CMK (cell line): ENCODE results near the gene SRPK1.

Experiments
- DNase-seq: peaks from one replicate; pipeline ENCODE4 v3.0.0-alpha.2; 2010; ENCODE audit warnings: low read depth

Gene SRPK1

DNA sequence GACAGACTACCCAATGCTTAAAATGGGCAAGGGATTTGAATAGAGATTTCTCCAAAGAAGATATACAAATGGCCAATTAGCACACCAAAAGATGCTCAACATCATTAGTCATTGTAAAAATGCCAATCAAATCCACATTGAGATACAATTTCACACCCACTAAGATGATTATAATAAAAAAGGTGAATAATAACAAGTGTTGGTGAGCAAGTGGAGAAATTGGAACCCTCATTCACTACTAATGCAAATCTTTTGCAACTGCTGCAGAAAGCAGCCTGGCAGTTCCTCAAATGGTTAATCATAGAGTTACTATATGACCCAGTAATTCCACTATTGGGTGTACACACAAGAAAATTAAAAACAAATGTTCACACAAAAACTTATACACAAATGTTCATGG is 103.4 kb downstream of the SRPK1 start:
- DNase-seq: no peak

DNA sequence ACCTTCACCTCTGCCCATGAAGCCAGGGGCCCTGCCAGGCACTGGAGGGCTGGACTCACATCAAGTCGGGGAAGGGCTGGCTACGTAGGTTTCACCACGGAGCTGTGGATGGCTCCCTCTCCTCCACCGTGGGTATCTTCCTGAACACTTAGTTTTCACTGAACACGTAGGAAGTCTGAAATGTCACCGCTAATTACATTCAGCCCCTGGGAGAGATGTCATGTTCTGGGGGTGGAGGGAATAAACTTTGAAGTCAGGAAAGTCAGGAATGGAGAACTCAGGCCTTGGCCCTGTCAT is 109.3 kb downstream of the SRPK1 start:
- DNase-seq: no peak

DNA sequence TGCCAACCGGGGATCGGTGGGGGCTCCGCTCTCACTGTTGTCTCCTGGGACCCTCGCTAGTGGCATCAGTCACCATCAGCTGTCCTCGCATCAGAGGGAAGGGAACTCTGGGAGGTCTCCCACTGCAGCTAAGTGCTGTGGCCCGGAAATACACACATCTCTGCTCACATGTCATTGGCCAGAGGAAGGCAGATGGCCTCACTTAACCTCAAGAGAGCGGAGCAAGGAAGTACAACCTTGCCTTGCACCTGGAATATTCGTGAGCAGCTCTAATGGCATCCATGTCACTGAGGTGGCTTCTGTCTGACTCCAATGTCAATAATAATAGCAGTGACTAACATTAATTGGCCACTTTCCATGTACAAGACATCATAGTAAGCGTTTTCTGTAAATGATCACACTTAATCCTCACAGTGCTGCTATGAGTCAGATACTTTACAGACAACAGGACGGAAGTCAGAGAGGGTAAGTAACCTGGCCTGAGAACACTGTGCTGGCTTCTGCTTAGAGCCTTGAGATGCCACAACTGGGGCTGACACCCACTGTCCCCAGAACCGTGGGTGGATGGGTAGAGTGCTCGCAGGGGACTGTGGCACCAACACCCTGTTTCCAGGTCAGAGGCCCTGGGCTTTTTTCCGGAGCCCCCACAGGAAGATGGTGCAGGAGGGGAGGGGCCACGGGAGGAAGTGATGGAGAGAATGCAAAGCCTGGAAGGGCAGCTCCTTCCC is 109.8 kb downstream of the SRPK1 start:
- DNase-seq: no peak

DNA sequence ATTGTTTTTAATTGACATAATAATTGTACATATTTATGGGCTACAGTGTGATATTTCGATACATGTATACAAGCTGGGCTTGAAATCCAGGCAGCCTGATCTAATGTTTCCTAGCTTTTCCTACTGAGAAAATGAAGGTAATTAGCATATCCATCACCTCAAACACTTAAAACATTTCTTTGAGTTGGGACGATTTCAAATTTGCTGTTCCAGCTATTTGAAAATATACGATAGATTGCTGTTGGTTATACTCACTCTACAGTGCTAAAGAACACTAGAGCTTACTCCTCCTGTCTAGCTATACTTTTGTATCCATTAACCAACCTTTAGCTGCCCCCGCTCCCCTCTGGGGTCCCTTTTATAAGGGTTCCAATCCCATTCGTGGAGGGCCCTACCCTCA is 111.1 kb downstream of the SRPK1 start:
- DNase-seq: no peak

DNA sequence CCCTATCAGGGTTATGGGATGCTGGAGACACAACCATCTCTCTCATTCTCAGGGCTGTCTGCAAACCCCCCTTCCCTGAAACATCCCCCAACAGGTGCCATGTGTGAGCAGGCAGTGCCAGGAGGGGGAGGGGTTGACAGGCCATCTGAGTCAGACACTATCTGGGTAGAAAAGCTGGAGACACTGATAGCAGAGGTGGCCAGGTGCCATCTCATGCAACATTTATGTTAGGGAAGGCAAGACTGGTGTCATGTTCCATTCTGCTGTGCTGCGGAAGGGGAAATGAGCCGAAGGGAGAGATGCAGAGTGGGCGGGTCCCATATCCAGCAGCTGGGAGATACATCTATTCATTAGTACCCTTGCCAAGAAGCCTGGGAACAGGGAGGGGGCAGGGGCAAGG is 112.2 kb downstream of the SRPK1 start:
- DNase-seq: no peak

DNA sequence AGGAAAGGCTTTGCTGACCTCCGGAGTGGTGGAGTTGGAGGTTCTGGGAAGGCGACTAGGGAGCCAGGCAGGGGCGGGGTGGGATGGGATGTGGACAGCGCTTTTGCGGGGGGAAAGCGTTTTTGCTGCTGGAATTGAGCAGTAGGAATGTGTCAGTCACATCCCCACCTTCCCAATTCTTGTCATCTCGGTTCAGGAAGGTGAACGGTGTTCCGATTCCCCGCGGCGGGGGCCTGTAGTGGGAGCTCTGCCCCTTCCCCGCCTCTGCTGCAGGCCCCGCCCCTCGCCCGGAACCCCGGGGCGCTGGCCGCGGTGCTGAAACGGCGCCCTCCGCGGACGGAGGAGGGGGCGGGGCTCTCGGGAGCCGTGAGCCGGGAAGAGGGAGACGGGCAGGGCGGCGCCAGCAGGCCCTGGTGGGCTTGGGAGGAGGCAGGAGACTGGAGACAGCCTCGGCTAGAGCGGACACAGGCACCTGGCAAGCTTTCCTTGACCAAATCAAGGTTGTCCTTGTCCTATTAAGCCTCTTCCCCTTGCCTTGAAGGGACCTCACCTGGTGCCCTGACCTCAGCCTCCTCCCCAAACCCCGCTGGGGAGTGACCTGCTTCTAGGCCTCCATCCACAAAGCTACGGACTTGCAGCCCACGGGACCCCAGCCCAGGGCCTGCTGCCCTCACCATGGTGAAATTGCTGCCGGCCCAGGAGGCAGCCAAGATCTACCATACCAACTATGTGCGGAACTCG is 115.7 kb downstream of the SRPK1 start, which contains the start of gene LHFPL5:
Gene LHFPL5, plus strand, starts transcription at position 357 of the 741 bp plus-strand sequence. Its CDS starts 319 bp downstream, at position 676.
- no peak for DNase-seq

DNA sequence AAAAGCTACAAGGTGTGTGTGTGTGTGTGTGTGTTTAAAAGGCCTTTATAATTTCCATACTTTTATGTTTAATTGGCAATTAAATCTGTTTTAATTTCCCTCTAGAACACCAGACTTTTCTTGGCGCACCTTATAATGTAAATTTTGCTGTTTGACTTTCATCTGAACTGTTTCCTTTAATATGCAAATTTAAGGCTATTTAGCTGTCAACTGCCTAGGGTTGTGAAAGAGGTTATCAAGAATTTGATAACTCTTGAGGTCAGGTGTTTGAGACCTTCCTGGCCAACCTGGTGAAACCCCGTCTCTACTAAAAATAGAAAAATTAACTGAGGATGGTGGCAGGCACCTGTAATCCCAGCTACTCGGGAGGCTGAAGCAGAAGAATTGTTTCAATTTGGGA is 119.8 kb downstream of the SRPK1 start:
- no peak for DNase-seq

DNA sequence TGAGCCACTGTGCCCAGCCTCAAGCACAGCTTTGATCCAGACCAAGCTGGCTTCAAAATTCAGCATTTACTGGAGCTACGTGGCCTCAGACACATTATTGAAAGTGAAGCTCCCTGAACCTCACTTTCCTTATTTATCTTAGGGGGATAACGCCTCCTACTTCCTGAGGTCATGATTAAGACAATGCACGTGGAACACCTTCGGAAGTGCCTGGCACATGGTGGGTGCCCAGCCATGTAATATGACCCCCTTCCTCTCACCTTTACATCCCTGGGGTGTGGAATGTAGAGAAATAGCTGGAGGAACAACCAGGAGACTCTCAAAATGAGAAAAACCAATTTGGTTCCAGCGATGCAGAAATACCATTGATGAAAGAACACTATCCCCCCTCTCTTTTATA is 122.2 kb downstream of the SRPK1 start:
- DNase-seq: no peak

DNA sequence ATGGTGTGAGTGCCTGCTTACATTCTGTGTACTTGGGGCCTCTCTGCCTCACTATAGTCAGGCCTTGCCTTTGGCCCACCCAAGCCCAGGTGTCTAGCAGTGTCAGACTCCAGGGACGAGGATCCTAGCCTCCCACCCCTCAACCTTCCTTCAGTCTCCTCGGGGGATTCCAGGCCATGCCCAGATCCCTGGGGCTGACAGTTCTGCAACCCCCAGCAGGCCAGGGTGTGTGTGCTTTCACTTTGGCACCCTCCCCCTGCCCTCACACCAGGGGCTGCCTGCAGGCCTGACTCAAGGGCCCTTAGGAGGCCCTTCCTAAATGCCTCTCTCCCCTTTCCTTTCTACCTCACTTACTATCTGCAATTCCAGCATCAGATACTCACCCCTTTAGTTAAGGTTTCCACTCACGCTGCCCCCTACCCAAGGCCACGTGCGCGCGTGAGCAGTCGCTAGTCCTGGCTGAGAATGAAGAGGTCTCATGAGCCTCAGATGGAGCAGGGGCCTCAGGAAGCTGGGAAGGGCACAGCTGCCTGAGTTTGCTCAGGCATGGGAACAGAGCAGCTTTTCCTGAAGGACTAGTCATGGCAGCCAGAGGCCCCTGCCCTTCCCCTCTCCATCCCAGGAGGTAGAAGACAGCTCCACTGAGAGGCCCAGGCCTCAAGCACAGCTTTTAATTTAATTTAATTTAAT is 122.9 kb downstream of the SRPK1 start:
- DNase-seq: no peak

DNA sequence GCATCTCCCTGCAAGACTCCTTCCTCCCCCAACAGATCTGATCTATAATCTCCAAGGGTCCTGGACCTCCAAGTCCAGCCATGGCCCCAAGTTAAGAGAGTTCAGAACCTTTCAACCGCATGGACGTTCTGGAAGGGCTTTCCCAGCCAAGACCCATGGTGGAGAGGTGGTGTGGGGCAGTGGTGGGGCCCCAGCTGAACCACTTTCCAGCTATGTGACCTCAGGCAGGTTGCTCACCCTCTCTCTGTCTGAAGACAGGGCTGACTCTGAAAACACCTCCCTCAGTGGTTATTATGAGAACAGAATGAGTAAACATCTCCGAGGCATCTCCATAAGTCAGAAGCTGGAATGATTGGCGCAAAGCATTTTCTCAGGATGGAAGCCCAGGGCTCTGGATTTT is 124.7 kb downstream of the SRPK1 start:
- no peak for DNase-seq

DNA sequence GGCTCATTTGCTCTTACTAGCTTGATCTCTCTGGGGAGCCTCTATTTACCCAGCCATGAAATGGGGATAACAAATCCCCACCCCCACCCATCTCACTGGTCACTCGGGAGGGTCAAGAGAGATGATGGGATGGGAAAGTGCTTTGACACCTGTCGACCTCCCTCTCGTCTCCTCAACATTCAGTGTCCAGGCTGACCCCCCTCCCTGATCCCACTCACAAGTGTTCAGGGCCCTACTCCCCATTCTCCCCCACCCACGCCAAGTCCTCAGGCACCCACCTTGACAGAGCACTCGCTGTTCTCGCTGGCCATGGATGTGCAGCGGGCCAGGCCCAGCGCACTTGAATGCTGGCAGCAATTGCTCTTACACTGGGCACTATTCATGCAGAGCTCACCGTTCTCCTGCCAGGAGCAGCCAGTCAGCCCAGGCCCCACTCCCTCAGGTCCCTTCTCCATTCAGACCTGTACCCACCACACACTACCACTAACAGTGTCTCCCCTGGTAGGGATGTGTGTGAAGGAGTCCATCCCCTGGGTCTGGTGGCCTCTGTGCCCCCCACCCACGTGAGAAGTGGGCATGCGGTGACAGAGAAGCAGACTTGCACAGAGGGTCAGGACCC is 125.3 kb downstream of the SRPK1 start:
- no peak for DNase-seq

DNA sequence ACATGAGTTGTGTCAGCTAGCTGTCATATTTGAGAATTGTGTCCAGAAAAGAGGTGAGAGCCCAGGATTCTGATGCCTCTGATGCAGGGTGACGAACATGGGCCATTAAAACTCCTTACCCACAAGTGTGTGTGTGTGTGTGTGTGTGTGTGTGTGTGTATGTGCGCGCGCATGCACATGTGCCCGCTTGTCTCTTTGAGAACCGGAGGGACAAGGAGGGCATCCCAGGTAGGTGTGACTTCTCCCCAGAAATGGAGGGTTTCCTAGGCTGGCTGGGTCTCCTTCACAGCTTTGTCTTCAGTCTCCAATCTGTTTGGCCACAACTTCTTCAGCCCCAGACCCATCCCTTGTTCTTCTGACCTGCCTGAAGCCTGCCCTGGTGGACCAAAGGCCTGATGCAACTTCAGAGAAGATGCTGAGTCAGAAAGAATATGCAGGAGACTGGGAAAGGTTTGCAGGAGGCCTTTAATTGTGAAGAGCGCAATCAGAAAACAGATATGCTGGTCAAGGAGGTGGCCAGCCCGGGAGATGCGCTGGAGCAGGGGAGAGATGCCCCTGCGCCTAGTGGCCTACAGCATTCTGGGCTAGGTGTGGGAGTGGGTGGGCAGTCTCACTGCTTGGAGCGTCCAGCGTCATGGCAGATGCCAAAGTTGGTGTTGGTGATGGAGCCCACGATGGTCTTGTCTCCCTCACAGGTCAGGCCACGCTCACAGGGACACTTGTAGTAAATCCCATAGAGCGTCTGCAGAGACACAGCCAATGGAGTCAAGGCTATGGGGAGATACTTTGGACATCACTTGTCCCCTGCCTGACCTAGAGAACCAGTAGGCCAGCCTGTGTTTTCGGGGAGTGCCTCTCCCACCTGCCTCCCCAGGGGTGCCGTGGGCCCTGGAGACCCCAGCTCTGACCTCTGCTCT is 126.1 kb downstream of the SRPK1 start:
- no peak for DNase-seq

DNA sequence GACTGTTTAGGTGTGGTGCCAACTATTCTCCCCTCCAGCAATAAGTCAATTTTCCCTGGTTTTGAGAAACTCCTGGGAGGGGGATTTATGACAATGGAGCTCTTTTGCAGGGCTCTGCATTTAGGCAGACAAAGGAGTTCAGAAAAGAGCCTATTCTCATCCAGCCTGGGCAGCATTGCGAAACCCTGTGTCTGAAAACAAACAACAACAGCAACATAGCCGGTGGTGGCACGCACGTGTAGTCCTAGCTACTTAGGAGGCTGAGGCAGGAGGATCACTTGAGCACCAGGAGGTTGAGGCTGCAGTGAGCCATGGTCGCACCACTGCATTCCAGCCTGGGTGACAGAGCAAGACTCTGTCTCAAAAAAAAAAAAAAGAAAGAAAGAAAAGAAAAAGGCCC is 130.2 kb downstream of the SRPK1 start:
- no peak for DNase-seq

DNA sequence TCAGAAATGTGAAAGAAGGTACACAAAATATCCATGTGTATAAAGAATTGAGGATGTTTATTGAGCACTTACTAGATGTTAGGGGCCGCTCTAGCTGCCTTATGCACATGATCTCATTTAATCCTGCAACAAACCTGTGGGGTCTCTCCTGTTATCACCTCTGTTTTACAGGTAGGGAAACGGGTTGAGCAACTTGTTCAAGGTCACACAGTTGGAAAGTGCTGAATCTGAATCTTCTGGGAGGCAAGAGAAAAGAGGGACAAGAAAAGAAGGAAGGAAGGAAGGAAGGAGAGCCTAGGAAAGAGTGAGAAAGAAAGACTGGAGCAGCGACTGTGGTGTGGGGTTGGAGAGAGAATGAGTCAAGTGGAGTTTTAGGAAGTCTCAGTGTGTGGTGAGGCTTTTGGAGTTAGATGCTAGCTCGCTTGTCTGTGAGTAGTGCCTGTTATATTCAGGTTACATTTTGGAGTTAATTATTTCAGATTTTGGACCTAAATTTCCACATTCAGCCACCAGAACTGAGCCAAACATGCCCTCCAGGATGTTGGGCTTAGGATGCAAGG is 132.4 kb downstream of the SRPK1 start:
- no peak for DNase-seq

DNA sequence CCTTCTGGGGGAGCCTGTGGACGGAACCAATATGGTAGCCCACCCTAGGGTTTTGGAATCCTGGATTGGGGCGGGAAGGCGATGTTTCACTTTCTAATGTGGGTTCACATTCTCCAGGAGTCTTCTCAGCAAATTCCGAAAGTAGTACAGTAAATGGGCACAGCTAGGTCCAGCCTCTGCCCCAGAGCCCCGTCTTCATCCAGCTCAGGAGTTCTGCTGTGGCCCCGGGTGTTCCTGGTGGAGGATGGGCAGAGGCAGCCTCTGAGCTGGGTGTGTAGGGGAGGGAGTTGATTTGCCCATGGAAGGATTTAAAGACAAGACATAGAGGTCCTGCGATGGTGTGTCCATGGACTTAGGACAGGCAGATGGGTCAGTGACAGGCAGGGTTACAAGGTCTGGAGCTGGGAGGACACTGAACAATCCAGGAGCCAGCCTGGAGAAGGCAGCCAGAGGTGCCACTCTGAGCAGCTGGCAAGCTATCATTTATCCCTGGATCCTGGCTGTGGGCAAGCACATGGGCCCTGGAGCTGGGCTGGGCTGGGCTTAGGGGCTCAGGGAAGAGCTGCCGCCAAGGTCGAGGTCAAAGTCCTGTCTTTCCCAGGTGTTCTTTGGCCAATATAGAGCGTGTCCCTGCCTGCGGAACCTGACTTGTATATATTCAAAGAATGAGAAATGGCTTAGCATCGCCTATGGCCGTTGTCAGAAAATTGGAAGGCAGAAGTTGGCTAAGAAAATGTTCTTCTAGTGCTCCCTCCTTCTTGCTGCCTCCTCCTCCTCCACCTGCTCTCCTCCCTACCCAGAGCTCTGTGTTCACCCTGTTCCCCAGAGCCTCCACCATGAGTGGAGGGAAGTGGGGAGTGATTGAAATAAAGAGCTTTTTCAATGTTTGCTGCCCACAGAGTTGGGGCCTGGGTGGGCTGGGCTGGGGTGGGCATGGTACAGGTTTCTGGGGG is 133.4 kb downstream of the SRPK1 start:
- no peak for DNase-seq

DNA sequence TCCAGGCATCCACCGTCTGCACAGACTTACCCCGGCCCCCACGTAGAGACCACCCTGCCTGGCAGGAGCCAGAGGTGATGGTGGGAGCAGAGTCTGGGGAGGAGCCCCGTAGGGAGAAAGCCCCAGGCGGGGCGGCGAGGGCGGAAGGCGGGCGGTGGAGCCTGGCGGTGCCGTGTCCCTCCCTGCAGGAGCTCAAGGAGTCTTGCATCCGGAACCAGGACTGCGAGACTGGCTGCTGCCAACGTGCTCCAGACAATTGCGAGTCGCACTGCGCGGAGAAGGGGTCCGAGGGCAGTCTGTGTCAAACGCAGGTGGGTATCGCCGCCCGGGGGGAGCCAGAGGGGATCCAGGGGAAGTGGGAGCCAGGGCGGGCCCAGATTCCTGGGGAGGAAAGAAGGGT is 134.1 kb downstream of the SRPK1 start:
- DNase-seq: no peak

DNA sequence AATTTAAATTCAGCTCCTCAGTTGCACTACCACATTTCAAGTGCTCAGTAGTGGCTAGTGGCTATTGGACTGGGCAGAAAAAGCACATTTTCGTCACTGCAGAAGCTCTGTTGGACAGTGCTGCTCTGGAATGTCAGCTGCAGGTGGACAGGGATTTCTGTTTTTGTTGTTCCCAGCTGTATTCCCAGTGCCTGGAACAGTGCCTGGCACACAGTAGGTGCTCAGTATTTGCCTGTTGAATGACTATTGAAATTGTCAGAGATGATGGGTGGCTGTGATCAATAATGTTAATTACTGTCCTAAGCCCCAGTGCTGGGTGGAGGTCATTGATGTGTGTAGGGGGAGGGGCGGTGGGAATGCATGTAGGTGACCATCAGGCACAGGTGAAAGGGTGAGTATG is 134.6 kb downstream of the SRPK1 start:
- no peak for DNase-seq

DNA sequence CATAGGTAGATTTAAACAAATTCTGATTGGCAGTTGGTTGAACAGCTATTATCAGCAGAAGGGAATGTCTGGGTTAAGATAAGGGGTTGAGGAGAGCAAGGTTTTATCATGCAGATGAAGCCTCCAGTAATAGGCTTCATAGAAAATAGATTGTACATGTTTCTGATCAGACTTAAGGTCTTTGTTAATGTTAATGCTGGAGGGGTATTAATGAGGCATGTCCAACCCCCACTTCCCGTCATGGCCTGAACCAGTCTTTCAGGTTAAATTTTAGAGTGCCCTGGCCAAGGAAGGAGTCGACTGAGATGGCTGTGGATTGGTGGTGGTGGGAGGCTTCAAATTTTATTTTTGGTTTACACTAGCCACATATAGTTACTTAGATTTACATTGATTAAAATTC is 136.7 kb downstream of the SRPK1 start:
- no peak for DNase-seq
